Measurements from ENCODE around the gene COPZ1.

COPZ1 gene

GRCh38 chr12:54390176-54390667, 65.3 kb downstream of the COPZ1 start:
- in situ Hi-C loops (cut with MboI; ENCODE audit: low sequenced_read_pairs) = no loop called here

- in situ Hi-C loops (cut with MboI; ENCODE audit: low sequenced_read_pairs) = no loop called here
Observed at GRCh38 chr12:54390668-54391551, 66.0 kb downstream of the COPZ1 start.

GRCh38 chr12:54392485-54393206, 67.7 kb downstream of the COPZ1 start:
- in situ Hi-C loops (cut with MboI; ENCODE audit: low sequenced_read_pairs) = no loop called here

GRCh38 chr12:54393207-54393609, 68.3 kb downstream of the COPZ1 start:
- in situ Hi-C loops (cut with MboI; ENCODE audit: low sequenced_read_pairs) = no loop called here

- in situ Hi-C loops (cut with MboI; ENCODE audit: low sequenced_read_pairs) = no loop called here
Observed at GRCh38 chr12:54393743-54394142, 68.8 kb downstream of the COPZ1 start.

GRCh38 chr12:54394281-54394719, 69.4 kb downstream of the COPZ1 start:
- in situ Hi-C loops (cut with MboI; ENCODE audit: low sequenced_read_pairs) = no loop called here

- in situ Hi-C loops (cut with MboI; ENCODE audit: low sequenced_read_pairs) = no loop called here
Observed at GRCh38 chr12:54394986-54395385, 70.1 kb downstream of the COPZ1 start.

GRCh38 chr12:54395545-54395944, 70.6 kb downstream of the COPZ1 start:
- in situ Hi-C loops (cut with MboI; ENCODE audit: low sequenced_read_pairs) = no loop called here

GRCh38 chr12:54397157-54397556, 72.2 kb downstream of the COPZ1 start:
- in situ Hi-C loops (cut with MboI; ENCODE audit: low sequenced_read_pairs) = no loop called here

GRCh38 chr12:54398218-54398617, 73.3 kb downstream of the COPZ1 start:
- in situ Hi-C loops (cut with MboI; ENCODE audit: low sequenced_read_pairs) = no loop called here

GRCh38 chr12:54398995-54399793, 74.3 kb downstream of the COPZ1 start:
- in situ Hi-C loops (cut with MboI; ENCODE audit: low sequenced_read_pairs) = no loop called here

GRCh38 chr12:54401119-54401518, 76.2 kb downstream of the COPZ1 start:
- in situ Hi-C loops (cut with MboI; ENCODE audit: low sequenced_read_pairs) = loop anchor here (5.0 kb wide), 1 partner anchor 41 kb away; no protein-coding TSS in a partner anchor
